Activated naive CD4-positive, alpha-beta T cell treated with anti-CD3 and anti-CD28 coated beads, Interleukin-2, amount 50 U/mL, for 16 hours (primary cell): ENCODE results near the gene HARS2.
A peak's percentile ranks its signal among the peaks of the same experiment; 100 is the strongest.
"Not testable (repeated sequence)": the region's sequence is repeated elsewhere in the genome, so short reads cannot be mapped to it uniquely, and the experiment has no call there.

Experiments used
- DNase-seq: peaks from one replicate; pipeline ENCODE4 v3.0.0-alpha.2; 2020

Gene HARS2

GRCh38 chr5:140690941-140691924 is at the start of gene HARS2, which contains the start of gene HARS1:
Gene HARS2 (plus strand): TSS chr5:140691455. CDS start chr5:140691649, 194 bp downstream.
Gene HARS1 (minus strand): TSS chr5:140691370. CDS start chr5:140691304, 66 bp downstream.
- peak; percentile 84 for DNase-seq

- no peak for DNase-seq
These were observed 49.5 kb upstream of the HARS2 start for GRCh38 chr5:140641716-140642115.

- DNase-seq: no peak
These were observed 48.5 kb upstream of the HARS2 start for GRCh38 chr5:140642718-140643117.

GRCh38 chr5:140647042-140647419 is 44.2 kb upstream of the HARS2 start:
- no peak for DNase-seq

- DNase-seq: no peak
These were observed 32.4 kb upstream of the HARS2 start for GRCh38 chr5:140658870-140659269.

GRCh38 chr5:140660371-140660770 is 30.9 kb upstream of the HARS2 start:
- DNase-seq: not testable (repeated sequence)

GRCh38 chr5:140664030-140664358 is 27.3 kb upstream of the HARS2 start:
- no peak for DNase-seq

- peak; percentile 97 for DNase-seq
These were observed 26.7 kb upstream of the HARS2 start, which contains the start of gene WDR55 for GRCh38 chr5:140664359-140665119. Gene WDR55 (plus strand): TSS chr5:140664904. CDS start chr5:140664913, 9 bp downstream.

- DNase-seq: not testable (repeated sequence)
These were observed 20.2 kb upstream of the HARS2 start for GRCh38 chr5:140671035-140671434.

GRCh38 chr5:140671472-140672125 is 19.7 kb upstream of the HARS2 start:
- no peak for DNase-seq

GRCh38 chr5:140672455-140673186 is 18.6 kb upstream of the HARS2 start:
- DNase-seq: no peak

GRCh38 chr5:140673187-140673976 is 17.9 kb upstream of the HARS2 start, which contains the start of gene DND1:
Gene DND1 (minus strand): TSS chr5:140673576. CDS start chr5:140673542, 34 bp downstream.
- no peak for DNase-seq

- DNase-seq: no peak
These were observed 17.0 kb upstream of the HARS2 start for GRCh38 chr5:140674211-140674610.

GRCh38 chr5:140674629-140675028 is 16.6 kb upstream of the HARS2 start:
- DNase-seq: no peak

GRCh38 chr5:140677947-140678346 is 13.3 kb upstream of the HARS2 start:
- no peak for DNase-seq

GRCh38 chr5:140678993-140679392 is 12.3 kb upstream of the HARS2 start:
- DNase-seq: no peak

- no peak for DNase-seq
These were observed 801 bp upstream of the HARS2 start for GRCh38 chr5:140690376-140690932.

- DNase-seq: no peak
These were observed 3.0 kb downstream of the HARS2 start for GRCh38 chr5:140694276-140694675.

GRCh38 chr5:140696891-140697492 is 5.7 kb downstream of the HARS2 start:
- DNase-seq: no peak
